Endothelial cell of umbilical vein (primary cell): Measurements from ENCODE around the gene LARP1. TPM values are rescaled to one million over a fixed set of nuclear protein-coding genes. Genes with fewer than 3 reads are reported as not detected.

Experiments
- BruUV-seq: library from RNA; stranded (reverse); fragments of 400-500 nt; replicated peaks from 2 replicates; lab custom pipeline; 2021; lab: Mats Ljungman, UMichigan
- CTCF ChIA-PET: fragments of 300-600, 350-600 bp; sonication (Branson Sonifier 250); formaldehyde crosslinking; loops from one replicate; lab custom pipeline; 2021; ENCODE audit warnings: antibody characterized with exemption, inconsistent platforms; lab: Charles Lee
- POLR2A ChIA-PET: fragments of 300-600, 350-600 bp; sonication (Branson Sonifier 250); formaldehyde crosslinking; loops from one replicate; lab custom pipeline; 2021; ENCODE audit warnings: antibody characterized with exemption, inconsistent platforms; lab: Charles Lee
- DNase-seq: peaks from one replicate; pipeline ENCODE4 v3.0.0-alpha.2; 2011; ENCODE audit warnings: low read depth, low spot score
- FAIRE-seq: peaks from 2 replicates; lab custom pipeline; 2011; peaks lifted over from hg19 to GRCh38; lab: Jason Lieb, UNC
- H2AFZ ChIP-seq: 2 replicates; pipeline ENCODE4 v1.6.0; 2012; ENCODE audit warnings: low read depth, low read length, control low read depth, inconsistent platforms
- H3K27ac ChIP-seq: 2 replicates; pipeline ENCODE4 v1.5.1; 2011; ENCODE audit warnings: low read depth, mild to moderate bottlenecking, control low read depth, low read length, moderate library complexity; ENCODE audit not compliant: insufficient read depth
- H3K27me3 ChIP-seq, 2 experiments: 2 replicates each; pipeline versions ENCODE4 v1.6.0 to v1.6.1; 2011; ENCODE audit warnings: low read length in 2 of 2, mixed read lengths in 1 of 2; ENCODE audit not compliant: control insufficient read depth in 2 of 2, insufficient read depth in 2 of 2
- H3K36me3 ChIP-seq, 2 experiments: 2 replicates in 1 of 2; 3 replicates in 1 of 2; pipeline ENCODE4 v1.5.1; 2011; ENCODE audit warnings: low read length in 2 of 2, mild to moderate bottlenecking in 1 of 2, moderate library complexity in 1 of 2; ENCODE audit not compliant: control insufficient read depth in 2 of 2, insufficient read depth in 2 of 2; ENCODE audit errors: extremely low read depth in 1 of 2
- H3K4me1 ChIP-seq: 3 replicates; pipeline ENCODE4 v1.5.1; 2011; ENCODE audit warnings: mild to moderate bottlenecking, low read length; ENCODE audit not compliant: control insufficient read depth, insufficient read depth; ENCODE audit errors: extremely low read depth
- H3K4me2 ChIP-seq: 2 replicates; pipeline ENCODE4 v1.6.1; 2011; ENCODE audit warnings: low read length, control low read depth, mixed read lengths; ENCODE audit not compliant: insufficient read depth
- H3K4me3 ChIP-seq, 3 experiments: fragments of 200-600 bp in 1 of 3; sonication (generic), shearing (Covaris generic) in 1 of 3; replicated peaks in 1 of 3; 2 replicates each; pipeline ENCODE4 v1.5.1; 2011 to 2016; ENCODE audit warnings: control low read depth in 3 of 3, low read length in 3 of 3, mild to moderate bottlenecking in 2 of 3, inconsistent platforms in 1 of 3, low read depth in 1 of 3, moderate library complexity in 1 of 3; ENCODE audit not compliant: insufficient read depth in 1 of 3
- H3K79me2 ChIP-seq: 2 replicates; pipeline ENCODE4 v1.6.0; 2012; ENCODE audit warnings: low read length, inconsistent platforms; ENCODE audit not compliant: control insufficient read depth, insufficient read depth
- H3K9ac ChIP-seq: replicated peaks from 2 replicates; pipeline ENCODE3; 2011; ENCODE audit warnings: low read length, control low read depth; ENCODE audit not compliant: insufficient read depth; ENCODE audit errors: extremely low read depth
- H3K9me1 ChIP-seq: replicated peaks from 3 replicates; pipeline ENCODE4 v1.6.0; 2011; ENCODE audit warnings: mild to moderate bottlenecking, low read length; ENCODE audit not compliant: control insufficient read depth, insufficient read depth; ENCODE audit errors: extremely low read depth
- H3K9me3 ChIP-seq: replicated peaks from 2 replicates; pipeline ENCODE4 v1.5.1; 2012; ENCODE audit warnings: low read length, inconsistent platforms; ENCODE audit not compliant: control insufficient read depth, insufficient read depth
- H4K20me1 ChIP-seq: replicated peaks from 2 replicates; pipeline ENCODE3; 2011; ENCODE audit warnings: mild to moderate bottlenecking, low read length; ENCODE audit not compliant: control insufficient read depth, insufficient read depth; ENCODE audit errors: extremely low read depth
- CTCF ChIP-seq, 2 donors: IDR thresholded peaks; 1 replicate in 1 of 2; 2 replicates in 1 of 2; pipeline ENCODE4 v1.5.1; 2011; ENCODE audit warnings: low read length in 2 of 2, mild to moderate bottlenecking in 2 of 2, moderate library complexity in 2 of 2, control low read depth in 1 of 2, inconsistent platforms in 1 of 2, low read depth in 1 of 2; ENCODE audit not compliant: insufficient read depth in 1 of 2; ENCODE audit errors: extremely low read depth in 1 of 2
- EZH2 ChIP-seq: IDR thresholded peaks from 2 replicates; pipeline ENCODE4 v1.6.1; 2012; ENCODE audit warnings: borderline replicate concordance, low read depth, mild to moderate bottlenecking, moderate library complexity, low read length, inconsistent platforms; ENCODE audit not compliant: severe bottlenecking
- FOS ChIP-seq: IDR thresholded peaks from 2 replicates; pipeline ENCODE4 v1.6.1; 2011; ENCODE audit warnings: mild to moderate bottlenecking, low read length, moderate library complexity, borderline replicate concordance; ENCODE audit not compliant: insufficient read depth
- GATA2 ChIP-seq: IDR thresholded peaks from 2 replicates; pipeline ENCODE4 v1.7.0; 2011; ENCODE audit warnings: low read depth, mild to moderate bottlenecking, moderate library complexity, mixed read lengths, low read length; ENCODE audit not compliant: insufficient read length, insufficient read depth
- JUN ChIP-seq: IDR thresholded peaks from 2 replicates; pipeline ENCODE4 v1.6.1; 2011; ENCODE audit warnings: borderline replicate concordance, low read depth; ENCODE audit not compliant: insufficient read length, insufficient read depth
- MAX ChIP-seq: IDR thresholded peaks from 2 replicates; pipeline ENCODE4 v1.6.1; 2011; ENCODE audit not compliant: insufficient read depth, insufficient read length
- MYC ChIP-seq: IDR thresholded peaks from one replicate; pipeline ENCODE4 v1.6.1; 2011; ENCODE audit warnings: mild to moderate bottlenecking, low read depth, low read length
- POLR2A ChIP-seq: IDR thresholded peaks from 2 replicates; pipeline ENCODE4 v1.6.1; 2012; ENCODE audit warnings: low read depth, mild to moderate bottlenecking, control low read depth, low read length
- POLR2AphosphoS5 ChIP-seq: IDR thresholded peaks from 2 replicates; pipeline ENCODE4 v1.6.1; 2012; ENCODE audit warnings: low read depth, mild to moderate bottlenecking, control low read depth, low read length, moderate library complexity; ENCODE audit not compliant: insufficient read depth
- dilution Hi-C: fragments of 300-500 bp; cut with MboI; formaldehyde crosslinking; loops from one replicate; pipeline ENCODE4 v1.15.0; 2019; ENCODE audit warnings: low sequenced_read_pairs; ENCODE audit not compliant: extremely low pct_ligation_motif_present
- intact Hi-C: fragments of 100-400 bp; cut with micrococcal nuclease; formaldehyde crosslinking; loops from one replicate; pipeline ENCODE4 v1.10.0; 2022
- polyA plus RNA-seq, 4 experiments: library from polyadenylated mRNA; depleted of rRNA in 3 of 4; stranded (reverse) in 3 of 4; unstranded in 1 of 4; fragments of >200 nt; gene quantifications; 2 replicates each; pipeline versions ENCODE4 v1.2.1 to v1.2.3, GENCODE V29; 2011 to 2012; ENCODE audit warnings: missing spikeins in 1 of 4
- total RNA-seq: library from RNA; stranded (reverse); gene quantifications from 2 replicates; pipeline ENCODE4 v1.2.3, GENCODE V29; 2021

LARP1 gene
- total and polyA plus RNA-seq, 2 donors (not counting 3 experiments of a cell fraction or from before 2014, with no cell fraction given) = 70.4 to 252 TPM

- Histone ChIP-seq H3K9me1 (no peaks in the 10 kb centered on the region), H3K27ac (no peak overlapping the region), H4K20me1 (peaks cover 6% of the 10 kb centered on the region), H3K4me3 (no peak overlapping the region), H3K4me1 (peaks cover 6% of the 10 kb centered on the region), H3K9ac (no peak overlapping the region), H3K9me3 (no peaks in the 10 kb centered on the region), H3K79me2 (peaks cover 100% of the 10 kb centered on the region), H3K4me2 (no peak overlapping the region), H3K27me3 (no peaks in the 10 kb centered on the region), H3K36me3 (no peaks in the 10 kb centered on the region), H2AFZ (no peak overlapping the region)
- FAIRE-seq = no peak
- TF ChIP-seq GATA2 (no peak), POLR2AphosphoS5 (no peak), MAX (no peak), JUN (no peak), POLR2A (no peak), MYC (no peak), FOS (no peak), EZH2 (no peak), CTCF (IDR thresholded peaks at IDR 0.05; ENCODE audit: extremely low read depth in 1 of 2, insufficient read depth in 1 of 2, low read depth in 1 of 2, low read length in 2 of 2) (no peak)
- ChIA-PET CTCF (interaction anchor here (0.6 kb wide), 1 partner anchor 12 kb away, joined by 3 read pairs; no protein-coding TSS in a partner anchor), POLR2A (no interaction called here)
- dilution Hi-C loops = no loop called here
- DNase-seq = no peak
- intact Hi-C loops = no loop called here
- BruUV-seq = no TSS peak
Observed at GRCh38 chr5:154776167-154776566, 21.0 kb downstream of the LARP1 start.
